CD4-positive, alpha-beta T cell treated with Interleukin-4 for 1 hour (primary cell): ENCODE measurements around the gene TTBK2.

Experiments
- DNase-seq, 2 donors: peaks; one replicate each; pipeline ENCODE4 v3.0.0-alpha.2; 2020 to 2022

Gene TTBK2

DNA sequence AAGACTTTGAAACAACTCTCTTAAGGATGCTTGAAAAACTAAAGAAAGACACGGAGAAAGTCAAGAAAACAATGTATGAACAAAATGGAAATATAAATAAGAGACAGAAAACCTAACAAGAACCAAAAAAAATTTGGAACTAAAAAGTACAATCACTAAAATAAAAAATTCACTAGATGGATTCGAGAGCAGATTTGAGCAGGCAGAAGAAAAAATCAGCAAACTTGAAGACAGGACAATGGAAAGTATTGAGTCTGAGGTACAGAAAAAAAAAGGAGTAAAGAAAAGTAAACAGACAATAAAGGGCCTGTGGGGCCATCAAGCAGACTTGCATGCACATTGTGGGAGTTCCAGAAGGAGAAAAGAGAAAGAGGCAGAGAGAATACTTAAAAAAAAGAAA, 170.3 kb downstream of the TTBK2 start:
- no peak for DNase-seq

DNA sequence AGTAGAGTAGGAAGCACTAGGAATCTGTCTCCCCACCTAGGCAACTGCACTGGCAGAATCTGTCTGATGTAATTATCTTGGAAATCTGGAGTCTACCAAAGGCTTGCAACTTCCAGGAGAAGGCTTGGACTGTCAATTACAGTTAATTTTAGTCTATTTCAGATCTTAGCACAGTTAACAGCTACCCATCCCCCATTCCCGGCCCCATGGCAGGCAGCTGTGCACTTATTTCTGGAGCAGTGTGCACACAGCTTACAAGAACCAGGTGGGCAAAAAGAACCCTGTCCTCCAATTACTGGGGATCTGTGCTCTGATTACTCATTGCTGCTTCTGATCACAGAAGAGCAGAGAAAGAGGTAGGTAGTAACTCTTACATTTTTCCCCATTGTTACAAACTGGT, 171.3 kb downstream of the TTBK2 start:
- no peak for DNase-seq

DNA sequence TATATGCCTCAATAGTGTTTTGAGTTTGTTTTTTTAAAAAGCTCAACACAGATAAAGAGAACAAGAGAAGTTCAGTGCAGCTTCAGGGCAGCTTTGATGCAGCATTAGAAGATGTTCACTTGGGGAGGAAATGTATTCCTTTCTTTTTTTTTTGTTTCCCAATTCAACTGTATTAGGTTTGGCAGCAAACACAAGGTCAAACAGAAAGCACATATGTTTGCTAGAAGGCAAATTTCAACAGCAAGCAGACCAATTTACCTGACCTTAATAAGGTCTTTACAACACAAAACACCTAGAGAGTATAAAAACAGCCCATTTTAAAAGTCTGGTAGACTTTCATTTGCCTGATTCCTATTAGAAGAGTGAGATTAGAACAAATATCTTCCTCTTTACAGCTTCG, 176.4 kb downstream of the TTBK2 start:
- DNase-seq, result no peak

DNA sequence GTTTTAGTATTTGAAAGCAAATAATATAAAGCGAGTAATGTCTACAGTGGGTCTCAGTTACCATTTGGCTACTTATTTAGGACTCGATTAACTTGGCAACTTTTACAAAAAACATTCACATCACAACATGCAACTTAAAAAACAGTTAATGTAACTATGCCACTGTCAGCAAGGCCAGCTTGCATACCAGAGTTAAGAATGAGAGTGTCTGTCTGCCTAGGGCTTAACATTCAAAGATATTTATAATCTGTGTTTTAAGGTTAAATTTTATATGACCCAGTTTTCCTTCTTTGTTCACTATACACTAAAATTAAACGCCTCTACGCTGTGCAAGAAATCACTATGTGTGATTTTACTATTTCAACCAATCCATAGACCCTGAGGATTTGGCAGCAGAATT, 178.4 kb downstream of the TTBK2 start:
- DNase-seq, result no peak

DNA sequence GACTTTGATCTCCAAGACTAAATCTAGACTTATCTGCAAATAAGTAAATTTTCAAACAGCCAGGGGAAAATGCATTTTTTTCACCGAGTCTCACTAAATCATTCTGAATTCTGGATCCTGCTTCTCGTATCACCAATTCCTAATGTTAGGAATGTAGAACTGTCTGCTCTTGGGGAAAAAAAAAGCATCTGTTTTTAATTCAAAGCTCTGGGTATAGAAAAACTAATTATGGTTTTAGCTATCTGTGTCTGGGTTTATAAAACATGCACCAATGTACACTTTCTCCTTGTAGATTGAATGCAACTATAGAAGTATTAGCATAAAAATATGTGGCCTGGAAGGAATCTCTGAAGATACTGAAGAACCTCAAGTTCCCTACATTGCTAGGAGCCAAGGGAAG, 178.9 kb downstream of the TTBK2 start:
- no peak for DNase-seq

DNA sequence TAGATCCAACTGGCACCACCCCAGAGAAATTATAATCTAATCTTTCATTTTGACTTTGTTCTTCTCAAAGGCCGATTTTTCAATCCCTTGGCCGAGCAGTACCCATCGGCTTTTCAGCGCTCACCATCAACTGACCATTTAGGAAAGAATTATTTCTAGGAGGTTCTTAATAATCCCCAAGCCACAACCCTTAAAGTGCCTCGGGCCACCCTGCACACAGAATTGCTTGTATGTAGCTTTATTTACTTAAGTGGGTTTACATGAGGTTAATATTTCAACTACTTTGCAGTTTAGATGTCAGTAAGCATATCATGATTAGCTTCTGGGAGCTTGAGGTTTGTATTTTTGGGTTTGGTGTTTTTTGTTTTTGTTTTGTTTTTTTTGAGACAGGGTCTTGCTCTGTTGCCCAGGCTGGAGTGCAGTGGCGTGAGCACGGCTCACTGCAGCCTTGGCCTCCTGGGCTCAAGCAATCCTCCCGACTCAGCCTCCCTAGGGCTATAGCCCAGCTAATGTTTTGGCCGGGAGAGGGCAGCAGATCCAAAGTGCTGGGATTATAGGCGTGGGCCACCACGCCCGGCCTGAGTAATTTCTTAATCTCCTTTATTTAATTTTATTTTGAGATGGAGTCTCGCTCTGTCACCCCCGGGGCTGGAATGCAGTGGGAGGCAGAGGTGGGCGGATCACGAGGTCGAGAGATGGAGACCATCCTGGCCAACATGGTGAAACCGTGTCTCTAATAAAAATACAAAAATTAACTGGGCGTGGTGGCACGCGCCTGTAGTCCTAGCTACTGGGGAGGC, 182.8 kb downstream of the TTBK2 start:
- DNase-seq, result no peak

DNA sequence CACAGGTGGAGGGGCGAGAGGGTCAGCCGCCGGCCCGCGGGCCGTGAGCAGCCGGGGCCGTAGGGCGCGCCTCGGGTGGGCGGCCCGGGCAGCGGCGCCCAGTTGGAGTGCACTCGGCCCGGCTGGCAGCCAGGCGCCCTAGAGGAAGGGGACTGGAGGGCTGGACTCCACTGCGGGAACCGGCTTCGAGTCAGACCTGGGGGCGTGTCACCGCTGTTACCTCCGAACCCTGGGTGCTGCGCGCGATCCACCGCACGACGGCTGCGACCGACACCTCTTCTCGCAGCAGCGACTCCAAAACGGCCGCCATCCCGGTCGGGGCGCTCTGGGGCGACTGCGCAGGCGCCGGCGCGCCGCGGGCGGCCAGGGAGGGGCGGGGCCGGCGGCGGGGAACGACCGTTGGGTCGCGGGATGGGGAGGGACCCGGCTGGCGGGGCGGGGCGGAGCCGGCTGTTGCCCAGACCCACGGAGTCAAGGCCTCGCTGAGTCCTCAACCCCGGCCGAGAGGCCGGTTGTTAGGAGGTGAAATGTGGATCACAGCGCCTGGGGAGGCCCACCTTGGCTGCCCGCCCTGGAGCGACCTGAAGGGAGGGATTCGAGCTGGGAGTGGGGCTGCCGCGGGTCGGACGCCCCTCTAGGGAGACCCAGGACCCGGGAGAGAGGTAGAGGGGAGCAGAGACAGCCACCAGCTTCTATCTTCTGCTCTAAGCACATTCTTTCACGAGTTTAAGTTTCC, 183.6 kb downstream of the TTBK2 start, which contains the start of gene CDAN1:
Gene CDAN1 (minus strand): TSS at position 336 of the 736 bp plus-strand sequence. CDS start 26 bp downstream, at position 310.
- peak; percentile 93 to 95 for DNase-seq

DNA sequence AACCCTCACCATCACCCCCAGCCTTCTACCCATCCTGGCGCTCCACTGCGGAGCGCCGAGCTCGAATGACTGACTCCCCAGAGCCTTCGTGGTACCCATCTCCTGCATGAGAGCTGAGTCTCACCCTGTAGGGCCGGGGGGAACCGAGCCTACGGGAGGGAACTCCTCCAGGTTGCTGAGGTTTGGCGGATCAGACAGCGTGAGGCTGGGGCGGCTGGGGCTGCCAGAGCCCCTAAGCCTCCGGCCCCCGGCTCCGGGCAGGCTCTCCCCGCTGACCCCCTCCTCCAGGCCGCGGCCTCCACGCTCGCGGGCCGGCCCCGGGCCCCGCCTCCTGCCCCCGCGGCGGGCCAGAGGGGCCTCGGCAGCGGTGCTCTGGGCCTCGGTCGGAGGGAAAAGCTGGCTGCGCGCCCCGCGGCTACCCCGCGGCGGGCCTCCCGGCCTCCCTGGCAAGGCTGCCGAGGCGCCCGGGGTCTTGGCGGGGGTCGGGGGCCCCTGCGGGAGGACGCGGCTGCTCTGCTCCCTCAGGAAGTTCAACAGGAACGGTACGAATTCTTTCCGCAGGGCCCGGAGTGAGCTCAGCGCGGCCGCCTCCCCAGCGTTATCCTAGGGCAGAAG, 184.3 kb downstream of the TTBK2 start:
- peak in 1 of 2 donors; percentile 5 for DNase-seq

DNA sequence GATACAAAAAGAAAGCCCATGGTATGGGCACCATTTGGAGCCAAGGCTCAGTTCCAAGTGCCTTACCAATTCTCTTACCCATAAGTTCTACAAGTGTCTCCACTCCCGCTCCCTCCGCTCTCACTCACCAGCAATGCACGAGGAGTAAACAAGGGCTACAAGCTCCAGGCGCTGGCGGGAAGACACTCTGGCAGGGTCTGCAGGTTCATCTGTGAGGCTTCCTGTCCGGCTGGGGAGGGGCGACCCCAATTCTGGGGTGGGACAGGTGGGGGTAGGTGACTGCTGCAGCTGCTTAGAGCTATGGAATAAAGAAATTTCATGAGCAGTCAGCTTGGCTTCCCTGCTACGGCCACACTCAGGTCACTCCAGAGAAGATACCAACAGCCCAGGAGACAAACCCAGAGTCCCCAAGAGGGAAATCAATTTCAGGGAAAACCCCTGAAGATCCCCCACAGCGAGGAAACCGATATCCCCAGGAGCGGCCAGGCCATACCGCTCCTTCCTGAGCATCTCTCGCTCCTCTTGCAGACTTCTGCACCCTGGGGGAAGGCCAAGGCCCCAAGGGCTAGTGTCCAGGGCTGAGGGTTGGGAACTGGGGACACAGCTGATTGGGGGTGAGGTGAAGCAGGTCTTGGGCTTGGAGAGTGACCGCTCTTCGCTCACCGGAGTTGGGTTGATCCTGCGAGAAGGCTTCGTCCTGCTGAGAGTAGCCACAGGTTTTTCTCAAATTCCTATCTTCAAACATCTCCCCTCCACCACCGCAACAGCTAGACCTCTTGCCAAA, 185.0 kb downstream of the TTBK2 start:
- DNase-seq, result no peak

DNA sequence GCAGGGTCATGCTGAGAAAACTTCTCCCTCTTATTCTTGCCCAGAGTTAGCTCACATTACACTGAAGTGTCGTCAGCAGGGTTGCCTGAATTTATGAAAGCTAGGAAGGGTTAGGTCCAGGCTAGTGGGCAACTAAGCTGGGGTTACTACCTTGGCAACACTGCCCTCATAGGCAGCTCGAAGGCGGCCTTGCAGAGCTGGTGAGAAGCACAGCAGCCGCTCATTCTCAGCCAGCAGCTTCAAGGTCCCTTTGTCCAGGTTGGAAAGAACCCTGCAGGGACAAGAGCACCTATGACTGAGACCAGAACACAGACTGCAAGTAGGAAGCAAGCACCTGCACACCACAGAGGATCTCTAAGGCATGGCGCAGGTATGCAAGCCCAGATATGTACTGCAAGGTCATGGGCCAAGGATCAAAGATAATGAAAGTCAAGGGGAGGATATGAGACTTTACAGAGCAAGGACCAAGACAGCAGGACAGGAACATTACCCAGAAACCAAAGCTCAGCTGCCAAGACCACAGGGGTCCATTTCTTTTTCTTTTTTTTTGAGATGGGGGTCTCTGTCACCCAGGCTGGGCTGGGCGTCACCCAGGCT, 186.4 kb downstream of the TTBK2 start:
- no peak for DNase-seq

DNA sequence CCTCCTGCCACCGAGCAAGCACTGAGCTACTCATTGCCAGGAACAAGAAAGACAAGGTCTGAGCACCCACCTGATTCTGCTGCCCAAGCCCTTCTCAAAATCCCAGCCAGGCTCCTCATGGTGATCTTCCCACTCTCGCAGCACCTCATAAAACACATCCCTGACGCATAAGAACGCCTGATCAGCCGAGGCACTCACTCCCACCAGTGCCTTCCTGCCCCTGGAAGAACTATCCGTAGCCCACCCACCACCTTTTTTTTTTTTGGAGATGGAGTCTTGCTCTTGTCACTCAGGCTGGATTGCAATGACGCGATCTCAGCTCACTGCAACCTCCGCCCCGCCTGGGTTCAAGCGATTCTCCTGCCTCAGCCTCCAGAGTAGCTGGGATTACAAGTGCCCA, 187.6 kb downstream of the TTBK2 start:
- DNase-seq, result no peak

DNA sequence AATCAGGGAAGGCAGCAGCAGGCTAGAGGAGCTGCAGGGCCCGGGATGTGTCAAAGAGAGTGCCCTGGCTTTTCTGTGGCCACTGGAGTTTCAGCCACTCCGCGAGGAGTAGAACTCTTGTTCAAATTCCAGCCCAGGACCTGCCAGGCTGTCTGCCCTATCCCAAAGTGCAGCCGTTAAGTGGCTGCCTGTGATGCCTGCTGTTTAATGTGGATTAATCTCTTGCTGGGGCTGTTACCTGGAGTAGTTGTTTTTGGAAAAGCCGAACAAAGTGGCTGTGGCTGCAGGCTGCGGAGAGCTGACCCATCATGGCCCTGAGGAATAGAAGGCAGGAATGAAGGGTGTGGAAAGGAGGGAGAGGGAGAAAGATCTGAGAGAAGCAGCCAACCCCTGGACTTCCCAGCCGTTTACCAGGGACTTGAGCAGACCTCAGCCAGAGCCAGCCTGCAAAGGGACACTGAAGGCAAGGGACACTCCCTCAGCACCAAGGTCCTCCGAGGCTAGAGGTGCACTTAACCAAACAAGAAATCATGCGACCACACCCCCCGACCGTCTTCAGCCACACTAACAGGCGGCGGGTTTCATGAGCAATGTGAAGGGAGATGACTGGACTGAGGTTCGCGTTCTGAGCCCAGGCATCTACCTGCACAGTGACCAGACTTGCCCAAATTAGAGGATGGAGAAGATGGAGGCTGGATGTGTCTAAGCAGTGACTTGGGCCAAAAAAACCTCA, 188.3 kb downstream of the TTBK2 start:
- DNase-seq, result no peak

DNA sequence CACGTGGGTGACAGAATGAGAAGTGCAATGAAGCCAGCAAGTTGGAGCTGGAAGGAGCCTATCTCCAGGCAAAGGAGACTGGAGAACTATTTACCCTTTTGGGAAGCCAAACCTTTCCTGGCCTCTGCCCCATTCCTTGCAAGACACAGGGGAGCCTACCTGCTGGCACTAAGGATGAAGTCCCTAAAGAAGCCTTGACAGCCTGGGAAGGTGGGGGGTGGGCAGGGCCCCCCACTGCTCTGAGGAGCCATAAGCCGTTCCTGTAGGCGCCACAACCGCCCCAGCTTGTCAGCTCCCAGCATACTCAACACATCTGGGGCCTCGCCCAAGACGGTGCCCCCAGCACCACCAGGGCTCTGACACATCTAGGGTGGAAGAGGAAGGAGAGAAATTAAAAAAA, 189.1 kb downstream of the TTBK2 start:
- DNase-seq, result no peak

DNA sequence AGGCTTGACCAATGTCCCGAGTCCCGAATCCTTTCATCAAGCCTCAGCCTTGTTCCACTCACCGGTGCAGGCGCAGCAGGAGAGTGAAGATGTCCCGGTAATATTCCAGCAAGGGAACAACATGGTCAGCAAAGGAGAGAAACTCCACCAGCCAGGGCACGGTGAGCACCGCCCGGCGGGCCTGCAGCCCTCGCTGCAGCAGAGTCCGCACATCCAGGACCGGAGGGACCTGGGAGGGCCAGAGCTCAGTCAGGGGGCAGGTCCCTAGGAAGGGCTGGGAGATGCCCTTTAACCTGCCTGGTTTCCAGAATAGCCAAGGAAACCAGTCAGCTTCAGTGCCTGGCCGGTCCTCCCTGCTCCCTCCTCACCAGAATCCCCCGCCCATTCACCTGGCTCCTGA, 190.0 kb downstream of the TTBK2 start:
- DNase-seq, result no peak

DNA sequence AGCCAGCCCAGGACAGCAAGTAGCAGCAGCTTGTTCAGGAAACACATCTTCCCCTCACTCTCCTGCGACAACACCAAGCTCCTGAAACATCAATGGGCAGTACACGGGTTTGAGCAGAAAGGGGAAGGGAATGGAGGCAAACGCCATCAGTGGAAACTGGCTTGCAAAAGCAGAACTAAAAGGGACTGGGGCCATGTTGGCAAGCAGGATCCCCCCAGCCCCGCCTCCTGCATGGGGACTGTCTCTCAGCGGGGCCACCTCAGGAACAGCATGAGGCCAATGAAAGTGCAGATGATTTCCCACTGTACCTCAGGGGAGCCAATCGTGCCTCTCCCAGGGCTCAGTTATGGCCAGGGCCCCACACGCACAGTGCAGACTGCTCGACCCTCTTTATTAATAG, 190.4 kb downstream of the TTBK2 start:
- no peak for DNase-seq

DNA sequence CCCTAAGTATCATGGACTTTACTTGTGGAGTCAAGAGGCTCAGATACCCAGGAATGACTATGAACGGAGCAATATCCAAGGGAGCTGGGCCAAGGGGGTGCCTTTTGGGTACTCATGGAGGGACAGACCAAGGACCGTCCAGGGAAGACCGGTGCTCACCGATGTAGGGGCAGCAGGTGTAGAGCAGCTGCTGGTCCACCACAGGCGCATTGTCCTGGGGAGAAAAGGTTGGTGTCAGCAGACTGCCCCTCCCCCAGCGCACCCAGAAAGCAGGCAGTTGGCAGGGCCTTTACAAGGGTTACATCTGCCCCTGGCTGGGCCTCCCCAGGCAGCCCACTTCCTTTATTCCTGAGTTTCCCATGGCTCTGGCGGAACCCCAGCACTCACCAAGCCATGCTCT, 191.2 kb downstream of the TTBK2 start:
- DNase-seq, result no peak

DNA sequence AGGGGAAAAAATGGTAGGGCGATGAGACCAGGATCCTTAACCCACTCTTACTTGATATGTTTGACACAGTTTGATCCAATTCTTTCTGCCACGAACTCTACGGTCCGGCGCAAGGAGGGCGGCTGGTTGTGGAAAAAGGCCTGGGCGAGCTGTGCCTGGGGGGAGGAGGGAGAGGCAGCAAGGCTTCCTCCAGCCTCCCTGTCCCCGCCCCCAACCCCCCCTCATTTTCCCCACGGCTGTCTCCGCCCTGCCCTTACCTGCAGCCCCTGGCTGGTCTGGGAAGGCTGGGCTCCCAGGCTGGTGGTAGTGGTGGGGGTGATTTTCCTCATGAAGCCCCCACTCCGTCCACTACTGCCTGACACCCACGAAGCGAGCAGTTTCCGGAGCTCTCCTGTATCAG, 191.6 kb downstream of the TTBK2 start:
- DNase-seq, result no peak

DNA sequence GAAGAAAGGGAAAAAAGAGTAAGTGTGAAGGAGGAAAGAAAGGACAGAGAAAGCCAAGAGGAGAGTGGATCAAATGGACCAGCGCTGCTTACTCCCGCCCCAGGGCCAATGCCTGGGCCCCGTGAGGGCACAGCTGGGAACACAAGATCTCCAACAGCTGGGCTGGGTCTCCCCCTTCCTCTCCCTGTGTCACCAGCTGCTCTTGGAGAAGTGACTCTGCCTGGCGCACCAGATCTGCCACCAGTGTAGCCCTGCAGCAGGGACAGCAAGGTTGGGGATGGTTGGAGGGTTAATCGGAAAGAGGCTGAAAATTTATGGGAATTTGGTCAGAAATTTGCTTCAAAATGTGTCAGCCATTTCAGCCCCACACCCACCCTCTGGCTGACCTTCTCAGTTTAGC, 192.0 kb downstream of the TTBK2 start:
- no peak for DNase-seq

DNA sequence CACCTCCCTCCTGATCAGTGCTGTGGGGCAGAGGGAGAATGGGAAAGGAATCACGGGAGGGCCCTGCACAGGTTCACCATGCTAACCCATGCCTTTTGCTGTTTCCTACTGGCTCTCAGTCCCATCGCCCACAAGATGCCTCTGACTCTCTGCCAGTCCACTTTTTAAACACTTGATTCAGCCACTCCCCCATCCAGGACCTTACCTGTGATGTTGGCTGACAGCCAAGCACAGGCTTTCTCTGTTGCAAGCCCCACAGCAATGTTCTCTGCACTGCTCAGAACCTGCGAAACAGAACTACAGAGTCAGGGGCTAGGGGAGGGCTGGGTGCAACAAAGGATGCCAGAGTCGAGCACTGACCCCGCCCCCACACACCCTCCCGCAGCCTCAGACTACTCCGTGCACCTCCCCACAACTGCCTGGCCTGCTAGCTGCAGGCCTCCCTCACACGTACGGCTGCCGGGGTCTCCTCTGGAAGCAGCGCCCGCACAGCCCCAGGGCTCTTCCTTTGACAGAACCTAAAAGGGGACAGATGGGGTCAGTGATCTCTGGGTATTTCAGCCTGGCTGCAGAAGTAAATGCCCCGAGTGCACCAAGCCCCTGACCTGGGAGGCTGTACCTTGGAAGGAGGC, 192.7 kb downstream of the TTBK2 start:
- DNase-seq, result no peak

DNA sequence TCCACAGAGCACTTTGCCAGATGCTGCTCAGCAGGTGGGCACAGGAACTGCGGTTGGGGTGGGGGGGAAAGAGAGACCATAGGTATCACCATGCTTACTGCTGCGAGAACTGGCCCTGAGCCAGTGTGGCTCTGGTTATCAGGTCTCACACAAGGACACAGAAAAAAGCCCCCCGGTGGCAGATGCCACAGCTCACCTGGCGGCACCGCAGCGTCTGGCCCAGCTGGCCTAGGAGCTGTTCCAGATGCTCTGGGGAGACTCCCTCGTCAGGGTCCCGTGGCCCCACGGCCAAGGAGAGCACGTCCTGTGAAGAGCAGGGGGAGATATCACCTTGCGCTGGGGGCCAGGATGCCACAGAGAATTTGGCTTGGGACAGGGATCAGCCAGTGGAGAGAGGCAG, 194.5 kb downstream of the TTBK2 start:
- DNase-seq, result no peak

DNA sequence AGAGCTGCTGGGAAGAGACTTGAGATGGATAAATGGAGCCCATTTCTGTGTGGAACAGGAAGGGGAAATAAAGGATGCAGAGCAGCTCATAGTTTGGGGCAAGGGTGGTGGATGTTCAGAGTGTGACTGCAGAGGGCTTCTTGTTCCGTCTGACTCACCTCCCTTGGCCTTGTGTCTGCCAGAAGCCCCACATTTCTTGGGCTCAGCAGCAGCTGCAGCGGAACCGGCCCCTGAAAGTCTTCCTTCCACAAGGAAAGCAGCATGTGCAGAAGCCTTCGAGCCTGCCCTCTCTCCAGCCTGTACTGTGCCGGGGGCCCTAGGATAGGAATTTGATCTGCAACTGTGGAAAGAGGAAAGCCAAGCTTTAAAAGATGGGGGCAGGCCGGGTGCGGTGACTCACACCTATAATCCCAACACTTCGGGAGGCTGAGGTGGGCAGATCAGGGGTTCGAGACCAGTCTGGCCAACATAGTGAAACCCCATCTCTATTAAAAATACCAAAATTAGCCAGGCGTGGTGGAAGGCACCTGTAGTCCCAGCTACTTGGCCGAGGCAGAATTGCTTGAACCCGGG, 195.2 kb downstream of the TTBK2 start:
- DNase-seq, result no peak
